ENCODE results near the gene ST3GAL4. TPM values are rescaled to one million over a fixed set of nuclear protein-coding genes. Genes with fewer than 3 reads are reported as not detected.
A peak's percentile ranks its signal among the peaks of the same experiment; 100 is the strongest.
"Not testable (repeated sequence)": the region's sequence is repeated elsewhere in the genome, so short reads cannot be mapped to it uniquely, and the experiment has no call there.

Gene ST3GAL4
- total and polyA plus RNA-seq, 2 experiments from 2014 or later, result 27.3 to 53.3 TPM

DNA sequence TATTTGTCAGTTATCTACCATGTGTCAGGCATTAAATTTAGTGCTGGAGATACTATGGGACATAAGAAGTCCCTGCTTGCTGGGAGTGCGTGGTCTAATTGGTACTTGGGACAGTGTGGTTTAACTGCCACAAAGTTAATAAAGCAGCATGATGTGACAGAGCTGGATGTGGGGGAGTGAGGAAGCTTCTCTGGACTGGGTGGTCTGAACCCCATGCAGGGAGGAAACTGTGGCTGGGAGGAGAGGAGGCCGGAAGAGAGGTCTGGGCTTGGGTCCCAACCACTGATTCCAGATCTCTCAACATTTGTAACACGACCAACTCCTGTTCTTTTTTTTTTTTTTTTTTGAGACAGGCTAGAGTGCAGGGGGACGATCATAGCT, 37.1 kb downstream of the ST3GAL4 start:
- H3K4me1 ChIP-seq (ENCODE audit: insufficient read depth), result peaks cover 10% of the 10 kb centered on the region
- H4K20me1 ChIP-seq (ENCODE audit: insufficient read depth), result 0 out of 2 replicates have a peak, but pooled peaks cover 5% of the 10 kb centered on the region
- no peaks in the 10 kb centered on the region for H3K9me3 ChIP-seq (ENCODE audit: low read depth)
- no peak overlapping the region for H3K4me3 ChIP-seq
- TF ChIP-seq EZH2phosphoT487 (IDR thresholded peaks at IDR 0.05; ENCODE audit: insufficient read depth, low read depth) (no peak), EZH2 (IDR thresholded peaks at IDR 0.05; ENCODE audit: insufficient read depth, poor library complexity, severe bottlenecking) (no peak)
- no peaks in the 10 kb centered on the region for H3K9me2 ChIP-seq (ENCODE audit: insufficient read depth)
- no peak overlapping the region for H3K27ac ChIP-seq
- H3K9ac ChIP-seq, result no peak overlapping the region
- no peaks in the 10 kb centered on the region for H3K36me3 ChIP-seq (ENCODE audit: low read depth)
- H3K4me2 ChIP-seq (ENCODE audit: unreplicated experiment), result no peak overlapping the region
- DNase-seq, result no peak
- H3K27me3 ChIP-seq (replicated peaks; ENCODE audit: insufficient read depth), result no peaks in the 10 kb centered on the region
- 31 to 45% methylated on average over 3 to 4 of the region's 4 CpGs for WGBS, 2 experiments (ENCODE audit: low coverage in 1 of 2, low lambda C conversion rate in 2 of 2, missing lambda C conversion rate in 2 of 2)
- H3F3A ChIP-seq (ENCODE audit: insufficient read depth), result no peaks in the 10 kb centered on the region
- H2AFZ ChIP-seq, result no peak overlapping the region
- in situ Hi-C loops (cut with MboI), result no loop called here
- H3K79me2 ChIP-seq (ENCODE audit: insufficient read depth), result peaks cover 84% of the 10 kb centered on the region

DNA sequence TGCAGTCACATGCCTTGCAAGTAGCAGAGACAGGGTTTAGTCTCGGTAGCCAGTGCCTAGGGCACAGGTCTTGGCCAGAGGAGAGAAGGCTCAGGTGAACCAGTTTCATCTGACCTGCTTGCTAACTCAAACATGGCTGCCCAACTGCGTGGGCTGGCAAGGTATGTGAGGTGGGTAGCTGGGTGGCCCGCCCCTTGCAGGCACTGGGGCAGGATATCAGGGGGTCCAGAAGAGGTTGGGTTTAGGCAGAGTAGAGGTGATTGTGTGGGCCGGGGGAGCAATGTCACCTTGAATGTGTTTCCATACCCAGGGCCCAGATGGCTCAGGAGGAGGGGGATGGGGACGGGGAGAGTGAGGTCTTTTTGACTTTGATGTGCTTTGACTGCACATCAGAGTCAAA, 37.7 kb downstream of the ST3GAL4 start:
- Histone ChIP-seq H3K9me3 (ENCODE audit: low read depth) (no peaks in the 10 kb centered on the region), H3K79me2 (ENCODE audit: insufficient read depth) (peaks cover 84% of the 10 kb centered on the region), H3K27ac (no peak overlapping the region), H3K36me3 (ENCODE audit: low read depth) (no peaks in the 10 kb centered on the region), H4K20me1 (ENCODE audit: insufficient read depth) (0 out of 2 replicates have a peak, but pooled peaks cover 5% of the 10 kb centered on the region), H3K4me1 (ENCODE audit: insufficient read depth) (peaks cover 10% of the 10 kb centered on the region), H2AFZ (no peak overlapping the region), H3F3A (ENCODE audit: insufficient read depth) (no peaks in the 10 kb centered on the region), H3K9me2 (ENCODE audit: insufficient read depth) (no peaks in the 10 kb centered on the region), H3K4me3 (no peak overlapping the region), H3K9ac (no peak overlapping the region), H3K27me3 (replicated peaks; ENCODE audit: insufficient read depth) (no peaks in the 10 kb centered on the region), H3K4me2 (ENCODE audit: unreplicated experiment) (no peak overlapping the region)
- in situ Hi-C loops (cut with MboI), result no loop called here
- DNase-seq, result no peak
- 74% methylated on average over 5 of the region's 5 CpGs for WGBS, 2 experiments (ENCODE audit: low coverage in 1 of 2, low lambda C conversion rate in 2 of 2, missing lambda C conversion rate in 2 of 2)
- TF ChIP-seq EZH2 (IDR thresholded peaks at IDR 0.05; ENCODE audit: insufficient read depth, poor library complexity, severe bottlenecking) (no peak), EZH2phosphoT487 (IDR thresholded peaks at IDR 0.05; ENCODE audit: insufficient read depth, low read depth) (no peak)

DNA sequence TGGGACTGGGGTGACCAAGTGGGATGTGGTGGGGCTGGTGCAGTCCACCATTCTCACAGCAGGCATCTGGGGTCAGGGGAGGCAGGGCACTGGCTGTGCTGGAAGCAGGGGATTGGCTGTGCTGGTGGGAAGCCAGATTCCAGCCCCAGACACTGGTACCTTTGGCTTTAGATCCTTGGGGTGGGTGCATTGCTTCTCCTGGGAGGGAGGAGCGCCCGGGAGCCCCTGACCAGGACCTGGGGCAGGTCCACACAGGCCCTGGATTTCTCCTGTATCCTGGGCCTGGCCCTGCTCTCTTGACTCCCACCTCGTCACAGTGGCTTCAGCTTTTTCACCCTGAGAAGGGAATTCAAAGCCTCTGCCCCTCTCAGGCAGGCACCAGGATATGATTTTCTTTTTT, 38.5 kb downstream of the ST3GAL4 start:
- H3F3A ChIP-seq (ENCODE audit: insufficient read depth), result no peaks in the 10 kb centered on the region
- H3K27me3 ChIP-seq (replicated peaks; ENCODE audit: insufficient read depth), result no peaks in the 10 kb centered on the region
- no peak overlapping the region for H3K27ac ChIP-seq
- 90 to 100% methylated on average over 2 to 3 of the region's 3 CpGs for WGBS, 2 experiments (ENCODE audit: low coverage in 1 of 2, low lambda C conversion rate in 2 of 2, missing lambda C conversion rate in 2 of 2)
- DNase-seq, result no peak
- H3K9me2 ChIP-seq (ENCODE audit: insufficient read depth), result no peaks in the 10 kb centered on the region
- no peak overlapping the region for H3K9ac ChIP-seq
- H3K36me3 ChIP-seq (ENCODE audit: low read depth), result no peaks in the 10 kb centered on the region
- H3K4me2 ChIP-seq (ENCODE audit: unreplicated experiment), result no peak overlapping the region
- in situ Hi-C loops (cut with MboI), result no loop called here
- no peak for TF ChIP-seq EZH2phosphoT487 (IDR thresholded peaks at IDR 0.05; ENCODE audit: insufficient read depth, low read depth)
- H3K4me1 ChIP-seq (ENCODE audit: insufficient read depth), result peaks cover 10% of the 10 kb centered on the region
- H3K79me2 ChIP-seq (ENCODE audit: insufficient read depth), result peaks cover 84% of the 10 kb centered on the region
- no peaks in the 10 kb centered on the region for H3K9me3 ChIP-seq (ENCODE audit: low read depth)
- H2AFZ ChIP-seq, result no peak overlapping the region
- H3K4me3 ChIP-seq, result no peak overlapping the region
- 0 out of 2 replicates have a peak, but pooled peaks cover 5% of the 10 kb centered on the region for H4K20me1 ChIP-seq (ENCODE audit: insufficient read depth)

DNA sequence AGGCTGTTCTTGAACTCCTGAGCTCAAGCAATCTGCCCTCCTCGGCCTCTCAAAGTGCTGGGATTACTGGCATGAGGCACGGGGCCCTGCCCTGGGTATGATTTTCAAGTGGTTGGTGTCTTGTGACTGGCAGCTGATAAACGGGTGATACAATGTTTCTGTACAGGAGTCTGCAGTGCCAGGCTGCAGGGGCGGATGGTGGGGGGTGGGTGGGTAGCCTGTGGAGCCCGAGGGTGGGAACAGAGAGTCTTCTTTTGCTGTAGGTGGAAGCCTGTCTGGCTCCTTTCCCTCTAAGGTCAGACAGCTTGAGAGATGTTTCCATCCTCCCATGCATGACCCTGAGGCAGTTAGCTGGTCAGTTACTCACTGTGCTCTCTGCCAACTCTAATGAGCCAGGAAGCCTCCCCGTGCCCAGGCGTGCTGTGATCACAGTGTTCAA, 39.2 kb downstream of the ST3GAL4 start:
- H3K27ac ChIP-seq; H3K4me2 ChIP-seq (ENCODE audit: unreplicated experiment); H4K20me1 ChIP-seq (ENCODE audit: insufficient read depth); H3F3A ChIP-seq (ENCODE audit: insufficient read depth); H3K9me3 ChIP-seq (ENCODE audit: low read depth); H3K27me3 ChIP-seq (replicated peaks; ENCODE audit: insufficient read depth); H3K4me3 ChIP-seq; H3K9me2 ChIP-seq (ENCODE audit: insufficient read depth); H3K9ac ChIP-seq; H2AFZ ChIP-seq; in situ Hi-C loops (cut with MboI); H3K36me3 ChIP-seq (ENCODE audit: low read depth): not testable (repeated sequence)
- H3K79me2 ChIP-seq (ENCODE audit: insufficient read depth), result peaks cover 78% of the 10 kb centered on the region
- WGBS, 2 experiments (ENCODE audit: low coverage in 1 of 2, low lambda C conversion rate in 2 of 2, missing lambda C conversion rate in 2 of 2), result 38 to 55% methylated on average over 4 to 6 of the region's 7 CpGs
- peaks cover 13% of the 10 kb centered on the region for H3K4me1 ChIP-seq (ENCODE audit: insufficient read depth)
- DNase-seq, result peak; percentile 40

DNA sequence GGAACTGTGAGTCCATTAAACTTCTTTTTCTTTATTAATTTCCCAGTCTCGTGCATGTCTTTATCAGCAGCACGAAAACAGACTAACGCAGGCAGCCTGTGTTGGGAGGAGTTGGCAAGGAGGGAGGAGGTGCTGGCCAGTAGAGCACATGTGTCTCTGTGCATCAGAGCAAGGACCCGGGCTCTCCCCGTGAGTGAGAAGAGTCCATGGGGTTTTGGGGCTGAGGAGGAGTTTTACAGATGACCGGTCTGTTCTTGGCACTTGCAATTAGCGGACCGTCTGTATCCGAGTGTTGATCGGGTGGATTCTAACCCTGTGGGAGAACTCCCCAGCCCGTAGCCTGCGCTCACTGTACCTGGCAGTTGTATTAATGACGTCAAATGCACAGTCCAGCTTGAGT, 40.3 kb downstream of the ST3GAL4 start:
- H3K9me3 ChIP-seq (ENCODE audit: low read depth); H2AFZ ChIP-seq; H3K27ac ChIP-seq; DNase-seq; H3F3A ChIP-seq (ENCODE audit: insufficient read depth); H3K36me3 ChIP-seq (ENCODE audit: low read depth); H3K4me2 ChIP-seq (ENCODE audit: unreplicated experiment); H3K4me3 ChIP-seq; H3K9ac ChIP-seq; H4K20me1 ChIP-seq (ENCODE audit: insufficient read depth); in situ Hi-C loops (cut with MboI); H3K27me3 ChIP-seq (replicated peaks; ENCODE audit: insufficient read depth); H3K9me2 ChIP-seq (ENCODE audit: insufficient read depth): not testable (repeated sequence)
- Histone ChIP-seq H3K79me2 (ENCODE audit: insufficient read depth) (peaks cover 71% of the 10 kb centered on the region), H3K4me1 (ENCODE audit: insufficient read depth) (peaks cover 13% of the 10 kb centered on the region)
- 63 to 68% methylated on average over 9 of the region's 13 CpGs for WGBS, 2 experiments (ENCODE audit: low coverage in 1 of 2, low lambda C conversion rate in 2 of 2, missing lambda C conversion rate in 2 of 2)

DNA sequence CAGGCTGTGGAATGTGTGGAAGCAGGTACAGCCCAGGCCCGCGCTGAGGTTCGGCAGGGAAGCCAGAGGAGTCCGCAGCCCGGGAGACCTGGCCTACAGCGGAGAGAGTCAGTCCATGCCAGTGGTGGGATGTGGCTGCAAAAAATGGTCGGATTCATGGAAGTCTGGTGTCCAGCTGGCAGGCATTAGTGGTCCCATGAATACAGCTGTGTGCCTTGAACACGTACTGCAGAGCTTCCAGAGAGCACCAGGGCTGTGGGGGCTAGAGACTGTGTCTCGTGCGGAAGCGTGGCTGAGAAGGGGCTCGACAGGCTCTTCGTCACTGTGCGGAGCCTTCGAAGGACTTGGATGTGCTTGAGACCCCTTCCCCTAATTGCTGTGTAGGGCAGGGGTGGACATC, 40.8 kb downstream of the ST3GAL4 start:
- H3K4me2 ChIP-seq (ENCODE audit: unreplicated experiment); H3K9me2 ChIP-seq (ENCODE audit: insufficient read depth); H3K27ac ChIP-seq; DNase-seq; H3K9me3 ChIP-seq (ENCODE audit: low read depth); H2AFZ ChIP-seq; H3K36me3 ChIP-seq (ENCODE audit: low read depth); H4K20me1 ChIP-seq (ENCODE audit: insufficient read depth); H3K27me3 ChIP-seq (replicated peaks; ENCODE audit: insufficient read depth); in situ Hi-C loops (cut with MboI); H3F3A ChIP-seq (ENCODE audit: insufficient read depth); H3K4me3 ChIP-seq; H3K9ac ChIP-seq: not testable (repeated sequence)
- WGBS, 2 experiments (ENCODE audit: low coverage in 1 of 2, low lambda C conversion rate in 2 of 2, missing lambda C conversion rate in 2 of 2), result 78 to 82% methylated on average over 14 to 15 of the region's 15 CpGs
- Histone ChIP-seq H3K4me1 (ENCODE audit: insufficient read depth) (peaks cover 13% of the 10 kb centered on the region), H3K79me2 (ENCODE audit: insufficient read depth) (peaks cover 71% of the 10 kb centered on the region)

All from GM23248 (cell line).